Erythroblast (primary cell): ENCODE data around the gene CCM2.
"Not testable (repeated sequence)": the region's sequence is repeated elsewhere in the genome, so short reads cannot be mapped to it uniquely, and the experiment has no call there.

Source experiments
- DNase-seq, 2 experiments: peaks; one replicate each; lab custom pipeline; 2025; lab: John Stamatoyannopoulos, UW
- GATA1 ChIP-seq: IDR thresholded peaks from 2 replicates; pipeline ENCODE4 v1.6.1; 2011; ENCODE audit warnings: low read depth, mild to moderate bottlenecking, control low read depth, low read length, moderate library complexity
- POLR2A ChIP-seq: IDR thresholded peaks from 2 replicates; pipeline ENCODE4 v1.6.1; 2011; ENCODE audit warnings: mild to moderate bottlenecking, low read length

The CCM2 gene

DNA sequence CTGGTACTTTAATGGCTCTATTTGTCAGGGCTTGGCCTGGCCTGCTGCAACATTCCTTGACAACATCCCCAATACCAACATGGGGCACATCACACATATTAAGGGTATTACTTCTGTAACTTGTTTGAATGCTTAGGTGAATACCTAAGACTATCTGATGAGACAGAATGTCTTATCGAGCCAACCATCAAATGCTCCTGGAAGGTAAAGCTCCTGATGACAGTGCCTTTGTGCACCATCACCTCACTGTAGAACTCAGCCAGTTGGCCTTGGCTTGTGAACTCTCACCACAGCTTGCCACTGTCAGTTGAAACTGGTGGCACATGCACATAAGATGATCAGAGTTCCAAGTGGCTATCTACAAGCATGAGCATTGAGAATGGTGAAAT is 17.5 kb upstream of the CCM2 start:
- DNase-seq = no peak
- TF ChIP-seq GATA1 = no peak
- no peak for TF ChIP-seq POLR2A

DNA sequence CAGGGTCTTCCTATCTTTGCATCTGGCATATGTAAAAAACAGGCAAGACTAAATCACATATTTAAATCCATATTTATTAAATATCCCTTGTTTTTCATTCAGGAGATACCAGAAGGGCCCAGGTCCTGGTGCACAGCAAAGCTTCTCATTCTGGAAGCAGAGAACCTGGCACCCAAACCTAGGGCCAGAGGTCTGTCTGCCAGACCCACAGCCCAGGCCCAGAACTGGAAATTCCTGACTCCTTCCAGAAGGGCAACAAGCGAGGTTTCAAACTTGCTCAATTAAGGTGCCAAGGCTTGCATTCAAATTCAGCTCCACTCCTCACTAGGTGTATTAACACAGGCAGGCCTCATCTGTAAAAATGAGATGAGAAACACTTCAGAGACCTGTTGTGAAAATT is 17.0 kb upstream of the CCM2 start:
- TF ChIP-seq GATA1 = no peak
- no peak for TF ChIP-seq POLR2A
- no peak for DNase-seq

DNA sequence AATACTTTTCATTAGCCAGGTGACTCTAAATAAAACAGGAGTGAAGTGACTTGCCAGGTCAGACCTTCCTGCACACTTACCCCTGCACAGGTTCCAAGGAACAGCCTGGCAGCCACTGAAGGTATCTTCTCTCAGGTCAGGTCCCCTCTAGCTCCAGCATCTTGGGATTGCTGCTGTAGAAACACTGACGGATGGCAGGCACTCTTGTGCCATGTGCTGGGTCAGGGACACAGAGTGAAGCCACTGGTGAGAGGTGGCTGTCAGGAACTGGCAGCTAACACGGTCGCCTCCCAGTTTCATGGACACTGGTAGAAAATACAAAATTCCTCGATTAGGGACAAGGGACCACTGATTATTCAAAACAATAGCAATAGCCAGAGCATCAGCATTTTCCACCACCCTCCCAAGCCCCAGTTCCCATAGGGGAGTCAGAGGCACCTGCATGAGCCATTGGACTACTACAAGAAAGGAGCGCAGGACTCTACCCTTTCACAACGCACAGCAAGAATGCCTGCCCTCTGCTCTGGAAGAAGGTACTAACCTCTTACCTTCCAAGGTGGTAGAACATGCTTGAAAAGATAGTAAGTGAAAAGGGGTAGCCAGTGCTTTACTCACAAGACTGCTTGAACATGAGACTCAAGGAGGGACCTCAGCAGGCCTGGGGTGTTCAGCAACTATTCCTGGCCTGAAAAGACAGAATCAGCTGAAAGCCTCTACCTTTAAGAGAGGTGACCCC is 16.1 kb upstream of the CCM2 start:
- TF ChIP-seq GATA1 = no peak
- TF ChIP-seq POLR2A = no peak
- DNase-seq = no peak

DNA sequence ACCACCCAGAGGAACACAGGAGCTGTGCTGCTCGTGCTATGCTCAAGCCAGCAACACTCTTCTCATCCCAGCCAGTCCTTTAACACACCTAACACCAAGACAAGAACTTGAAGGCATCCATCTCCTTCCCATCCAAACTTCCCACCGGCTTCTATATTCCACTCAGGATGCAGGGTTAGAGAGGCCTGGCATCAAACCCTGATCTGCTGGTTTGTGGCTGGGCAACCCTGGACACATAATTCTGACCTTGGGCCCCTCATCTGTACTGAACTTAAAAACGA is 15.6 kb upstream of the CCM2 start:
- DNase-seq = no peak

DNA sequence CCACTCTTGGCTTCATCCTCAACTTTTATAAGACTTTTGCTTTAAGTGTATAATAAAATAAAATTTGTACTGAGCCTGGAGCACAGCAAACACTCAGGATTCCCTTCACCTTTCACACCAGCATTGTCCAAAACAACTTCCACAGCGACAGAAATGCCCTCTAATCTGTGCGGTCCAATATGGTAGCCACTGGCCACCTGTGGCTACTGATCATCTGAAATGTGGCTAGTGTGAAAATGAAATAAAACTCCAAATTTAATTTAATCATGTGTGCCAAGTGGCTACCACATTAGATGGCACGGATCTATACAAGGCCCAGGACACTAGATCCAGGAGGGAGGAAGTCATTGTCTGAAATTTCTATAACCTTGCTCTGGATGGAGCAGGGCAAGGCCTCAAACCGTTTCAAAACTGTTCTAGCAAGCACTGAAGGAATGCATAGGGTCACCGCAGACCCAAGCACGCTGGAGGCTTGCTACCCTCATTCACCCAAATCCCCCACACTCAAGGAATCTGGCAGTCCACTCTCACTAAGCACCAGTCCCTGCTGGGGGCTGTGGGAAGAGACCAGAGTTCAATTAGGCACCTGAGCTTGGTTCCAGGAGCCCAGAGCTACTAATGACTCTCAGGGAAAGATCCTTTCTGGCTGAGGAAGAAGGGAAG is 14.8 kb upstream of the CCM2 start:
- TF ChIP-seq POLR2A (no peak), GATA1 (no peak)
- peak in 1 of 2 experiments; percentile 40 for DNase-seq

More for the DNA sequence above, 15.6 kb upstream of the CCM2 start:
- TF ChIP-seq GATA1 (no peak), POLR2A (no peak)

DNA sequence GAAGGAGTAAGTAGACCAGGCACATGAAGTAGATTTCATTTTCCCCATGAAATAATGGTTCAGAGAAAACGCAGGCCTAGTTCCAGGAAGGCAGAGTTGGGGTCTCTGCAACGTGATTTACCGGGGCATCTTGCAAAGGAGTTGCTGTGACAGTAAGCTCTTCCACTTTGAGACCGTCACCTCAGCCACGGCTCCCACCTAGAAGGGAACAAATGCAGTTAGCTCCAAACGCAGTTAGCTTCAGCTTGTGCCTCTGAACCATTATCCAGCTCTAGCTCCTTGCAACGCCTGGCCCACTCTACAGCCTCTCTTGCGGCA is 14.1 kb upstream of the CCM2 start:
- TF ChIP-seq POLR2A = no peak
- TF ChIP-seq GATA1 = no peak
- DNase-seq = no peak

DNA sequence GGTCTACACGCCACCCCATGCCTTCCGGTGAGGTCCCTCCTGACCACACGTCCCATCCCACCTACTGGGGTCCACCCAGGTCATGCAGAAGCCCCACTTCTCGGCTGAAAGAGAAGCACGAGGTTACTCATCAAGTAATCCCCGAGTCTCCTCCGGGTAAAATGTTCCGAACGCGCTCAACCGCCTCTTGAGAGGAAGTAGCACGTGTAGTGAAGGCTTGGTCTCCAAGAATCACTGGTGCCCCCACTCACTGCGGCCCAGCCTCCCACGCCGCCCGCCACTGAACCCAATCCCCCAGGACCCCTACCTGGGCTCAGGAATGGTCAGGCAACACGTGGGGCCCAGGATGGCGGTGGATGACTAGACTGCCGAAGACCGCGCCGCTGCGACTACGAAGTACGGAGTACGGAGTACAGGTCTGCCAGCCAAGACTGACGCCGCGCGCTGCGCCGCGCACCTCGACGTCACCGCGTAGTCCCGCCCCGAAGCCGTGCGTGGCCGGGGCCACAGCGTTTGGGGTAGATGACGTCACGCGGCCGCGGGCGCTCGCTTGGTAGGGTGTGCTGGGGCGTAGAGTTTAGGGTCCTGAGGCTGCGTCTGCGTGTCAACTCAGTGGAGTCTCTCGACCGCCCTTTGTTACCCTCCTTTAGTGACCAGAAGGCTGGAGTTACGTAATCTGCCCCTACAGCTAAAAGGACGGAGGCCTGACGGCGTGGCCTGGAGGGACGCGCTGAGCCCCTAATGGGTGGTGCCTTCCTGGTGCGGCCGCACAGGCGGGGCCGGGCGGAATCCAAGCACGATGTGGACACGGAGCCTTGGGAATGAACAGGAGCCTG is 13.6 kb upstream of the CCM2 start:
- DNase-seq = peak; percentile 96 to 98
- TF ChIP-seq POLR2A = peak; percentile 98
- TF ChIP-seq GATA1 = no peak

DNA sequence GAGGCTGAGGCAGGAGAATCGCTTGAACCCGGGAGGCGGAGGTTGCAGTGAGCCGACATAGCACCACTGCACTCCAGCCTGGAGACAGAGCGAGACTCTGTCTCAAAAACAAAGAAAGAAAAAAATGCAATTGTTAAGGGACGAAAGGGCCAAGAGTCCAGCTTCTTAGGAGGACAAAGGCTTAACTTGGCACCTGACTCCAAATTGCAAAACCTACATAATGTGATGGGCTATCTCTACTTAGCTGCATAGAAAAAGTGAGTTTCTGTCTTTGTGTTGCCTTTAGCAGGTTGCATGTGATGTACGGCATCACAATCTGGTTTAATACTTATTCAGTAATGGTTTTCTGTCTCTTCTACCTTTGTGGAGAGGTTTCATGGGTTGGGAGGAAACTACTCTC is 12.5 kb upstream of the CCM2 start:
- no peak for TF ChIP-seq GATA1
- no peak for TF ChIP-seq POLR2A
- DNase-seq = peak in 1 of 2 experiments; percentile 29

DNA sequence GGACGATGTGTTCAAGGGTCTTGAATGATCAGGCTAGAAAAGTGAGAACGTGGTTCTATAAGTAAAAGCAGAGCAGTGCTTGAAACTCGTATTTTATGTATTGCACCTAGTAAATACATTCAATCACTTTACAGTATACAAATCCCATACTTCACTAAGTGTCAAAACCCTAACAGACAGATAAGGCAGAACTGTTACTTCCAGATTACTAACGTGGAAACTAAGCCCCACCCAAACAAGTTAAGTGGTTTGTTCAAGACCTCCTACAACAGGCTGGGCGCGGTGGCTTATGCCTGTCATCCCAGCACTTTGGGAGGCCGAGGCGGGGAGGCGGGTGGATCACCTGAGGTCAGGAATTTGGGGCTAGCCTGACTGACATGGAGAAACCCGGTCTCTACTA is 12.0 kb upstream of the CCM2 start:
- no peak for TF ChIP-seq POLR2A
- no peak for TF ChIP-seq GATA1
- peak; percentile 70 to 83 for DNase-seq

DNA sequence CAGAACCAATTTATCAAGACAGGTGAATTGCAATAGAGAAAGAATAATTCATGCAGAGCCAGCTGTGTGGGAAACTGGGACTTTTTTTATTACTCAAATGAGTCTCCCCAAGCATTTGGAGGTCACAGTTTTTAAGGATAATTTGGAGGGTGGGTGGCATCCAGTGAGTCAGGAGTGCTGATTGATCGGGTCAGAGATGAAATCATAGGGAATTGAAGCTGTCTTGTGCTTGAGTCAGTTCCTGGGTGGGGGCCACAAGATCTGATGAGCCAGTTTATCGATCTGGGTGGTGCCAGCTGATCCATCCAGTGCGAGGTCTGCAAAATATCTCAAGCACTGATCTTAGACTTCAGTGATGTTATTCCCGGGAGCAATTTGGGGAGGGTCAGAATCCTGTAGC is 11.3 kb upstream of the CCM2 start:
- no peak for TF ChIP-seq POLR2A
- TF ChIP-seq GATA1 = no peak
- DNase-seq = no peak

DNA sequence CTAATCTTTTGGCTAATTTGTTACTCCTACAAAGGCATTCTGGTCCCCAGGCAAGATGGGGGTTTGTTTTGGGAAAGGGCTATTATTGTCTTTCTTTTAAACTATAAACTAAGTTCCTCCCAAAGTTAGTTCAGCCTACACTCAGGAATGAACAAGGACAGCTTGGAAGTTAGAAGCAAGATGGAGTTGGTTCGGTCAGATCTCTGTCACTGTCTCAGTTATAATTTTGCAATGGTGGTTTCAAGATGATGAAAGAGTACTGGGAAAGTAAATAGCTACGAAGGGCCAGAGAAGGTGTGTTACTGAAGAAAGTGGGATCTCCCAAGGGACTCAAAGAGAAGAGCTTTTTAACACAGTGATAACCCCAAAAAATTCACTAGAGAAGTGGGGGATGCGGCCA is 10.9 kb upstream of the CCM2 start:
- no peak for DNase-seq
- no peak for TF ChIP-seq POLR2A
- no peak for TF ChIP-seq GATA1

DNA sequence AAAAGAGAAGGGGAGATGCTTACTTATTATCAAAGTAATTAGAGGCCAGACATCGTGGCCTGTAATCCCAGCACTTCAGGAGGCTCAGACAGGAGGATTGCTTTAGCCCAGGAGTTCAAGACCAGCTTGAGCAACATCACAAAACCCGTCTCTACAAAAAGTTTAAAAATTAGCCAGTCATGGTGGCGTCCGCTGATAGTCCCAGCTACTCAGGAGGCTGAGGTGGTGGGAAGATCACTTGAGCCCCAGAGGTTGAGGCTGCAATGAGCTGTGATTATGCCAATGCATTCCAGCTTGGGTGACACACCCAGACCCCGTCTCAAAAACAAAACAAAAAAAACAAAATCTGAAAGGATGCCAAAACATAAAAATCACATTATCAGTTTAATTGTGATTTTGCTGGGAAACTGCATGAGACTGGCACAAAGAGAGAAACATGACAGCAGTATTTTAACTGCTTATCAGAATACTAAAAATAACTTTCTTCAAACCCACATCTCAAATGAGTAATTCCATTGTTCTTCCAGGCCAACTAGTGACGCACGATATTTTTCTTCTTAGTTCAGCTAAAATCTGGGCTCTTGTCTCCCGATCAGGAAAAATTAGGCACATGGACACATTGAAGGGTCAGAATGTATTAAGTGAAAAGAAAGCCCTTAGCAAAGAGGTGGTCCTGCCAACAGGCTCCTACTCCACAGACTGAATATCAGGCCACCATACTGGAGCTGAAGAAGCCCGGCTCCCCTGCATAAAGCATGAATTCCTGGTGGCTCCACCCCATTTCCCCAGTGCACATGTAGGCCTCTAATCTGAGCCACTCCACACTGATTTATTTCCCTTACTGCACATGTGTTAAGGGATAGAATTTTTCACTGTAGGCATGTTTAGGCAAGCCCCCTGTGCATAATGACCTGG is 9.6 kb upstream of the CCM2 start:
- TF ChIP-seq POLR2A = no peak
- no peak for TF ChIP-seq GATA1
- DNase-seq = no peak

DNA sequence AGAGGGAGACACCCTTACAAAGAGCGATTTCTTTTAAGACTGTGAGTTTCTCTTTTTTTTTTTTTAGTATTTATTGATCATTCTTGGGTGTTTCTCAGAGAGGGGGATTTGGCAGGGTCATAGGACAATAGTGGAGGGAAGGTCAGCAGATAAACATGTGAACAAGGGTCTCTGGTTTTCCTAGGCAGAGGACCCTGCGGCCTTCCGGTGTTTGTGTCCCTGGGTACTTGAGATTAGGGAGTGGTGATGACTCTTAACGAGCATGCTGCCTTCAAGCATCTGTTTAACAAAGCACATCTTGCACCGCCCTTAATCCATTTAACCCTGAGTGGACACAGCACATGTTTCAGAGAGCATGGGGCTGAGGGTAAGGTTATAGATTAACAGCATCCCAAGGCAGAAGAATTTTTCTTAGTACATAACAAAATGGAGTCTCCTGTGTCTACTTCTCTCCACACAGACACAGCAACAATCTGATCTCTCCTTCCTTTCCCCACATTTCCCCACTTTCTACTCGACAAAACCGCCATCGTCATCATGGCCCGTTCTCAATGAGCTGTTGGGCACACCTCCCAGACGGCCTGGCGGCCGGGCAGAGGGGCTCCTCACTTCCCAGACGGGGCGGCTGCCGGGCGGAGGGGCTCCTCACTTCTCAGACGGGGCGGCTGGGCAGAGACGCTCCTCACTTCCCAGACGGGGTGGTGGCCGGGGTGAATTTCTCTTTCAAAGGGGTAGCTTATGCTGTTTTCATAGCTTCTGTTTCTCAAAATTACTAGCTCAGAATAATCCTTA is 7.8 kb upstream of the CCM2 start:
- DNase-seq = not testable (repeated sequence)
